GM10266 (cell line): ENCODE results near the gene FBXL5.

ENCODE experiments used
- DNase-seq: peaks from one replicate; pipeline ENCODE4 v3.0.0; 2012; ENCODE audit errors: extremely low spot score
- CTCF ChIP-seq: IDR thresholded peaks from 2 replicates; pipeline ENCODE4 v1.5.1; 2012; ENCODE audit warnings: mild to moderate bottlenecking, low read depth; ENCODE audit not compliant: control insufficient read depth, insufficient read depth; ENCODE audit errors: missing control alignments

Gene FBXL5

DNA sequence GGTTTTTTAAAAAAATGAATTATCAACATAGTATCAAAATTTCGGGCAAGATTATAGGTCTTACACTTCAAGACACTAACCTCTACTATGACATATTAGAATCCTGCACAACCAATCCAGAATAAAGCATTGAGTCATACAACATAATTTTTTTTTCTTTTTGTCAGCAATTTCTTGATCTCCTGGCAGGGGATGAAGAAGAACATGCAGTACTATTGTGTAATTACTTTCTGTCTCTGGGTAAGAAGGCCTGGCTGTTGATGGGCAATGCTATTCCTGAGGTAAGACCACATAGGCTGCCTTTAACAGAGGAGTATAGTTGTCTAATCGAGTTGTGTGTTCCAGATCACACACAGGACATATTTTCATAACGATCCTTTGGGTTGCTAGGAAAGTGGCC is 67.5 kb downstream of the FBXL5 start:
- no peak for TF ChIP-seq CTCF
- no peak for DNase-seq

DNA sequence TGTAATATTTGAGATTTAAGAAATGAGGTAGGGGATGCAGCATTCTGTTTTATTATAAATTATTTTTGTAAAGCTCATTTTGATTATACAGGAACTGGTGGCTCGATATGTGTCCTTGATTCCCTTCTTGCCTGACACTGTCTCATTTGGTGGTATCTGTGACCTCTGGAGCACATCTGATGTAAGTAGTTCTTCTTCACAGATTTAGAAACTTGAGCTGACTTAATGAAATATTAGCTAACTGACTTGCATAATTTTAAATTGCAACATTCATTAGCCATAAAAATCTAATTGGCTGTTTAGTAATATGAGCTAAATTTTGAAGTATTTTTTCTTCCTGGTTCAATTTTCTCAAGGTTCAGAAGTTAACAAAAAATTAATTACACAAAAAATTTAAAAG is 69.1 kb downstream of the FBXL5 start:
- DNase-seq = no peak

GRCh38 chr4:15585331-15585730 is 69.8 kb downstream of the FBXL5 start:
- no peak for DNase-seq
- TF ChIP-seq CTCF = no peak

More for the DNA sequence above, 69.1 kb downstream of the FBXL5 start:
- TF ChIP-seq CTCF = no peak

- no peak for TF ChIP-seq CTCF
- no peak for DNase-seq
These were observed 70.4 kb downstream of the FBXL5 start for GRCh38 chr4:15584785-15585184.

- no peak for DNase-seq
- no peak for TF ChIP-seq CTCF
These were observed 77.6 kb downstream of the FBXL5 start for GRCh38 chr4:15577508-15577907.

DNA sequence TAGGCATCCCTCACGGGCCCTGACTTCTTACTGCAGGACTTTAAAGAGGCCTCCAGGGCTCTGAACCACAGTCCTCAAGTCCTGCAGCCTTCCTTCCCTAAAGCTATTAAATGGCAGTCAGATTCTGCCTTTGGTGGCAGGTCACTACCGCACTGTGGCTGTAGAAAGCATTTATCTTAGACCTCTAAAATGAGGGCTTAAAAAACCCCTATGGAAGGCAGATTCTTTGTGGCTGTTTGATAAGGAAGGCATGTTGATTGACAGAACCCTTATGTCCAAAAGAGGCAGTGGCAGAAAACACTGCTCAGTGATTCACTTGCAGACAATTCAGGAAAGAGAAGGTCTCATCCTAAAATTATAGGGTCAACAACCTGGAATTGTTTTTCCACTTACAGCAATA is 79.2 kb downstream of the FBXL5 start:
- no peak for DNase-seq

GRCh38 chr4:15569746-15570145 is 85.4 kb downstream of the FBXL5 start:
- TF ChIP-seq CTCF = no peak
- DNase-seq = no peak

More for the DNA sequence above, 79.2 kb downstream of the FBXL5 start:
- no peak for TF ChIP-seq CTCF
